C4-2B (cell line): ENCODE results near the gene ZFP36L2.

ENCODE experiments used
- ZFX ChIP-seq: fragments of 450-650 bp; IDR thresholded peaks from 2 replicates; pipeline ENCODE4 v1.6.1; 2017
- TF ChIP-seq, protein P1 (sequence below): fragments of 450-650 bp; conservative IDR thresholded peaks from 2 replicates; pipeline ENCODE4 v1.5.1; 2017; ENCODE audit warnings: mild to moderate bottlenecking

DNA sequence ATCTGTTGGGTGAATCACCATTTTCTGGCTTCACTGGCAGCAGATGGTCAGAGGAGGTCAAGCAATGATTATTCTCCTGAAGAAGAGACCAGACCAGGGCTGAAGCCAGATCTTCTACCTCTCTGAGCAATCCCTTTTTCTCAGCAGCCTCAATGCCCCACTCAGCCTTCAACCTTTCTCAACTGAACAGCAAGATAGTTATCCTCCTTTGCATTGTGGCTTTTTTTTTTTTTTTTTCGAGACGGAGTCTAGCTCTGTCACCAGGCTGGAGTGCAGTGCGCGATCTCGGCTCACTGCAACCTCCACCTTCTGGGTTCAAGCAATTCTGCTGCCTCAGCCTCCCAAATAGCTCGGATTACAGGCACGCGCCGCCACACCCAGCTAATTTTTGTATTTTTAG lies 50.5 kb downstream of the ZFP36L2 start:
- TF ChIP-seq, protein P1, sequence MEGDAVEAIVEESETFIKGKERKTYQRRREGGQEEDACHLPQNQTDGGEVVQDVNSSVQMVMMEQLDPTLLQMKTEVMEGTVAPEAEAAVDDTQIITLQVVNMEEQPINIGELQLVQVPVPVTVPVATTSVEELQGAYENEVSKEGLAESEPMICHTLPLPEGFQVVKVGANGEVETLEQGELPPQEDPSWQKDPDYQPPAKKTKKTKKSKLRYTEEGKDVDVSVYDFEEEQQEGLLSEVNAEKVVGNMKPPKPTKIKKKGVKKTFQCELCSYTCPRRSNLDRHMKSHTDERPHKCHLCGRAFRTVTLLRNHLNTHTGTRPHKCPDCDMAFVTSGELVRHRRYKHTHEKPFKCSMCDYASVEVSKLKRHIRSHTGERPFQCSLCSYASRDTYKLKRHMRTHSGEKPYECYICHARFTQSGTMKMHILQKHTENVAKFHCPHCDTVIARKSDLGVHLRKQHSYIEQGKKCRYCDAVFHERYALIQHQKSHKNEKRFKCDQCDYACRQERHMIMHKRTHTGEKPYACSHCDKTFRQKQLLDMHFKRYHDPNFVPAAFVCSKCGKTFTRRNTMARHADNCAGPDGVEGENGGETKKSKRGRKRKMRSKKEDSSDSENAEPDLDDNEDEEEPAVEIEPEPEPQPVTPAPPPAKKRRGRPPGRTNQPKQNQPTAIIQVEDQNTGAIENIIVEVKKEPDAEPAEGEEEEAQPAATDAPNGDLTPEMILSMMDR, result no peak
- no peak for TF ChIP-seq ZFX
